Measurements from ENCODE around the gene ACVRL1.

The ACVRL1 gene

DNA sequence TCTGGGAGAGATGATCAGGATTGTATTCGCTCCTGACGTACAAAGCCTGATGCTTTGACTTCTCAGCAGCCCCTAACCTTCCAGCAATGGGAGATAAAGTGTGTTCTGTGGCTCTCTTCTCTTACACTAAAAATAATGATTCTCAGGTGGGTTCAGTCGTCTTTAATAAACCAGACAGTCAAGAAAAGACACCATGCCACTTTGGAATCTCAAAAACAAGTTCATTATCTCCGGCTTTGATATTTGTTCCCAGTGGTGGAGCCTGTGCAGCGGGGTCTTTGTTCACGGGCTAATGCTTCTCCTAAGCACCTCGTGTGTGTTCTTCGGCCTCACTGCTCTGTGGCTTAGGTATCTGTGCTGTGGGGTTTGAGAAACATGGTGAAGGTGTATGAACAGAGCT is 45.8 kb downstream of the ACVRL1 start:
- TF ChIP-seq, protein P1, sequence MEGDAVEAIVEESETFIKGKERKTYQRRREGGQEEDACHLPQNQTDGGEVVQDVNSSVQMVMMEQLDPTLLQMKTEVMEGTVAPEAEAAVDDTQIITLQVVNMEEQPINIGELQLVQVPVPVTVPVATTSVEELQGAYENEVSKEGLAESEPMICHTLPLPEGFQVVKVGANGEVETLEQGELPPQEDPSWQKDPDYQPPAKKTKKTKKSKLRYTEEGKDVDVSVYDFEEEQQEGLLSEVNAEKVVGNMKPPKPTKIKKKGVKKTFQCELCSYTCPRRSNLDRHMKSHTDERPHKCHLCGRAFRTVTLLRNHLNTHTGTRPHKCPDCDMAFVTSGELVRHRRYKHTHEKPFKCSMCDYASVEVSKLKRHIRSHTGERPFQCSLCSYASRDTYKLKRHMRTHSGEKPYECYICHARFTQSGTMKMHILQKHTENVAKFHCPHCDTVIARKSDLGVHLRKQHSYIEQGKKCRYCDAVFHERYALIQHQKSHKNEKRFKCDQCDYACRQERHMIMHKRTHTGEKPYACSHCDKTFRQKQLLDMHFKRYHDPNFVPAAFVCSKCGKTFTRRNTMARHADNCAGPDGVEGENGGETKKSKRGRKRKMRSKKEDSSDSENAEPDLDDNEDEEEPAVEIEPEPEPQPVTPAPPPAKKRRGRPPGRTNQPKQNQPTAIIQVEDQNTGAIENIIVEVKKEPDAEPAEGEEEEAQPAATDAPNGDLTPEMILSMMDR (conservative IDR thresholded peaks at IDR 0.05; ENCODE audit: low read depth, low read length): no peak
- peak overlapping the region; percentile 83 for H3K4me3 ChIP-seq (ENCODE audit: low read depth, low read length)
- DNase-seq (ENCODE audit: low read depth): no peak

DNA sequence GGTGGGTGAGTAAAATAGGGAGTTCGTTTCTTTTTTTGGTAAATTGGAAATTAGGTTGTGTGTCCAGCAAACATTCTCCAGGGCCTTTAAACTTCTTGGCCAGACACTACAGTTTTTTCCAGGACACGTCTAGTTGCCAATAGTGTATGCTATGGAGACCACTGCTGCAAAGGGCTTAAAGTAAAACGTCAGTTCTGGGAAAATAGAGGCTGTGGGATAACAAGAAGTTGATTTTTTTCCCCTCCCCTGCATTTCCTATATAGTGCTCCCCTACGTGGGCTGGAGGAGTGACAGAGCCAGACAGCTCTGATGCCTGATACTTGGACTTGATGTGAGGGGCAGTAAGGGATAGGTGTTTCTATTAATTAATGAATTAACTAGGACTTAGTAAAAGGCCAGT is 46.6 kb downstream of the ACVRL1 start:
- no peak for DNase-seq (ENCODE audit: low read depth)
- peak overlapping the region; percentile 83 for H3K4me3 ChIP-seq (ENCODE audit: low read depth, low read length)
- TF ChIP-seq, protein P1 (conservative IDR thresholded peaks at IDR 0.05; ENCODE audit: low read depth, low read length): no peak

DNA sequence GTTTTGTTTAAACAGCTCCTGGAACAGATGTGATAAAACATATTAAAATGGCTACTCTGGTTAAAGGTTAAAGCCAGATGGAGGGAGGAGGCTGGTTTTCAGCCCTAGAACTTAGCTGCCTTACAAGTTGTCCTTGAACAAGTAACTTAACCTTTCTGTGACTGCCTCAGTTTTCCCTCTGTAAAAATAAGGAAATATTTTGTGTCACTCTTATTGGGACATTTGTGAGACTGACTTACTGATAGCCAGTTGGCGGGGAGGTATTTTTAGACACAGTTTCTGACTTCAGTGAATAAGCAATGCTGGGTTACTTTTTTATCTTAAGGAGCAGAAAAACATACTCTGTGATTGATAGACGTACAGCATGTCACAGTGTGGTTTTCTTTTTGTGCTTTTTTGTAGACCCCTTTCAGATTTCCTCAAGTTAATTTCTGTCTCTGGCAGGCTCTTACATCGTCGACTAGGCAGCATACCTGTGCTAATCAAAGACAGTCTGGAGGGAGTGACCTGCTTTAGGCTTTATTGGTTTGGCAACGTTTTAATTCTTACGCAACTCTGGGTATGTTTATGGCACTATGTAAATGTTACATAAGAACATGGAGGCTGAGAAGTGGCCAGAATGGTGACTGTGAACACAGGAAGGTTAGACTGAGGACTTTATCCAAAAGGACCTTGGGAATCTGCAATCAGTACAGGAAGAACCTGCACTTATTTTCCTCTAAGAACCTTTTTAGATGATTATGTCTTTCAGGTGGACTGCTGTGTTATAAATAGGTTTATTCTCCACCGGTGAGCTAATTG is 47.5 kb downstream of the ACVRL1 start:
- DNase-seq (ENCODE audit: low read depth): no peak
- H3K4me3 ChIP-seq (ENCODE audit: low read depth, low read length): peak overlapping the region; percentile 11
- TF ChIP-seq, protein P1 (conservative IDR thresholded peaks at IDR 0.05; ENCODE audit: low read depth, low read length): no peak

DNA sequence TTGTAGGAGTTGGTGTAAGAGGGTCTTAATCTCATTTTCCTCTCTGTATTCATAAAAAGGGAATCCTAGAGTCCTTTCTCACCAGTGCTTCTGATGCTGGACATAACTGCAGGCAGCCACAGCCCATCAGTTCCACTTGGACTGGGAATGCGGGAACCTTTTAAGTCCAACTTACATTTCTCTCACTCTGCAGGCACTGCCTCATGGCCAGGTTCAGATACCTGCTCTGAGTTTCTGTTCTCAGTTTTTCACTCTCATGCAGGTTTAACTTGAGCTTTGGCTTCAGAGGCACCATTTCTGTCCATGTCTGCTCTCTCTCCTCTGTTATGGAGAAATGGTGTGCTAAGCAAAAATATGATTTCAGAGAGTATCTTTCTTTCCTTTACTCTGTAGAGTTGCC is 48.4 kb downstream of the ACVRL1 start:
- TF ChIP-seq, protein P1 (conservative IDR thresholded peaks at IDR 0.05; ENCODE audit: low read depth, low read length): no peak
- DNase-seq (ENCODE audit: low read depth): no peak
- no peak overlapping the region for H3K4me3 ChIP-seq (ENCODE audit: low read depth, low read length)

DNA sequence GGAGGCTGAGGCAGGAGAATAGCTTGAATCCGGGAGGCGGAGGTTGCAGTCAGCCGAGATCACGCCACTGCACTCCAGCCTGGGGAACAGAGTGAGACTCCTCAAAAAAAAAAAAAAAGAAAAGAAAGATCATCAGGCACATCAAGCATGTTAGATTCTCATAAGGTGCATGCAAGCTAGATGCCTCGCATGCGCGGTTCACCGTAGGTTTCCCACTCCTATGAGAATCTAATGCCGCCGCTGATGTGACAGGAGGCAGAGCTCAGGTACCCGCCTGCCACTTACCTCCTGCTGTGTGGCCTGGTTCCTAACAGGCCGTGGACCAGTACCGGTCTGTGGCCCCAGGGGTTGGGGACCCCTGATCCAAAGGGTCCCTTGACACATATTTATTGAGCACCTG is 51.2 kb downstream of the ACVRL1 start:
- TF ChIP-seq, protein P1 (conservative IDR thresholded peaks at IDR 0.05; ENCODE audit: low read depth, low read length): no peak
- DNase-seq (ENCODE audit: low read depth): no peak
- no peak overlapping the region for H3K4me3 ChIP-seq (ENCODE audit: low read depth, low read length)

DNA sequence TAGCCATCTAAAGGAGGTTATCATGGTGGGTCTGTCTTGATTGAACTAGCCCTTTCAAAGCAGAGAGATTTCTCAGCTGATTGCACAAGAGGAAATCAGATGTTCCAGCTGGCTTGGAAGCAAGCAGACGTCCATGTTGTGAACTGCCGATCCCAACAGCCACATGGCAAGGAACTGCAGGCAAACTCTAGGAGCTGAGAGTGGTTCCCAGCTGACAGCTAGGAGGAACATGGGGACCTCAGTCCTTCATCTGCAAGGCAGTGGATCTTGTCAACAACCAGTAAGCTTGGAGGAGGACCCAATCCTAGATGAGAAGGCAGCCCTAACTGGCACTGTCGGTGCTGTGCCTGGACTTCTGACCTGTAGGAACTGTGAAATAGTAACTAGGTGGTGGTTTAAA is 51.9 kb downstream of the ACVRL1 start:
- no peak overlapping the region for H3K4me3 ChIP-seq (ENCODE audit: low read depth, low read length)
- peak; percentile 54 for DNase-seq (ENCODE audit: low read depth)
- TF ChIP-seq, protein P1 (conservative IDR thresholded peaks at IDR 0.05; ENCODE audit: low read depth, low read length): no peak

DNA sequence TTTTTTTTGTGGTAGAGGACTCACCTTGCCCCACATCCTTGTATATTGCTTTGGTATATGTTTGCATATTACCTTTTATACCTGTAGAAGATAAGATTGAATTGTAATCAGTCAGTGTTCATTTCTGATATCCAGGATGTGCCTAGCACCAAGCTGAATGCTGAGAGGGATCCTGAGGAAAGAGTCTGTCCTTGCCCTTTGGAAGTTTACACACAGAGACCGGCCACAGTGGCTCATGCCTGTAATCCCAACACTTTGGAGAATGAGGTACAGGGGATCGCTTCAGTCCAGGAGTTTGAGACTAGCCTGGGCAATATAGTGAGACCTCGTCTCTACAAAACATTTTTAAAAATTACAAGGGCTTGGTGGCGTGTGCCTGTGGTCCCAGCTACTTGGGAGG is 52.6 kb downstream of the ACVRL1 start:
- no peak for DNase-seq (ENCODE audit: low read depth)
- TF ChIP-seq, protein P1 (conservative IDR thresholded peaks at IDR 0.05; ENCODE audit: low read depth, low read length): no peak
- no peak overlapping the region for H3K4me3 ChIP-seq (ENCODE audit: low read depth, low read length)

Data from choroid plexus epithelial cell (primary cell).